ENCODE data around the gene UBE2O.

UBE2O gene

DNA sequence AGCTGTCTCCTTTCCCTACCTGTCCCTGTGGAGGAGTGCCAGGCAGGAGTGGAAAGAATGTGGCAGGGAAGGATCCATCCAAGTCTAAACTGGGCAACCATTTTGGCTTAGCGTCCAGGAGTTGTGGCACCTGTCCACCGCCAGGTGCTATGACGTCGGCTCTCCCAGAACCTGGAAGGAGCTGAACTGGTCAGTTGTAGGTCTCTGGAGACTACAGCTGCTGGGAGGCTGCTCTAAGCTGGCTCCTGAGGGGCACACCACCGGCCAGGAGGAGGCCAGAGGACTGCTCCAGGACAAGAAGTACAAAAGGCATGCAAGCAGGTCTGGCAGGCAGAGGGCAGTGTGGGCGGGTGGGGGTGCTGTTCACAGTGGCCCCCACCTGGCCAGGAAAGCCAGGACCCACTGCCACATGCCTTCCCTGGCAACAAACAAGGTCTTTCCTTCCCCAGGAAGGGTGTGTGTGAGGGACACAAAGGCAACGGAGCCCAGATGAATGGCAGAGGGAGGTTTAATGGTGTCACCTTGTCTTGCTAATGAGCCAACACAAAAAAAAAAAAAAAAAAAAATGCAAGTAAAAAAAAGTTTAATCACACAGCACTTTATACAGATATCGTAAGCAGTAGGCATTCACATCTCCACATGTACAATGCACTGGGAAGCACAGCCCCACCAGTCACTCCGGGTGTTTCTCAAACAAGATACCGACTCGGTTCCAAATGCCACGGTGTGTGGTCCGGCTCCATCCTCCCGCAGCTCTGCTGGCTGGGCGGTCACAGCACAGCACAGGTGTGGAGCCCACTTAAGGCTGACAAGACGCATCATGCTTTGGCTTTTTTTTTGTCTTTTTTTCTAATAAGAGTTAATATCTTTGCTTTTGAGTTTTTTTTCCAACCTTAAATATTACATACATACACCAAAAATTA, 63.7 kb downstream of the UBE2O start:
- DNase-seq (ENCODE audit: low read depth), result no peak

DNA sequence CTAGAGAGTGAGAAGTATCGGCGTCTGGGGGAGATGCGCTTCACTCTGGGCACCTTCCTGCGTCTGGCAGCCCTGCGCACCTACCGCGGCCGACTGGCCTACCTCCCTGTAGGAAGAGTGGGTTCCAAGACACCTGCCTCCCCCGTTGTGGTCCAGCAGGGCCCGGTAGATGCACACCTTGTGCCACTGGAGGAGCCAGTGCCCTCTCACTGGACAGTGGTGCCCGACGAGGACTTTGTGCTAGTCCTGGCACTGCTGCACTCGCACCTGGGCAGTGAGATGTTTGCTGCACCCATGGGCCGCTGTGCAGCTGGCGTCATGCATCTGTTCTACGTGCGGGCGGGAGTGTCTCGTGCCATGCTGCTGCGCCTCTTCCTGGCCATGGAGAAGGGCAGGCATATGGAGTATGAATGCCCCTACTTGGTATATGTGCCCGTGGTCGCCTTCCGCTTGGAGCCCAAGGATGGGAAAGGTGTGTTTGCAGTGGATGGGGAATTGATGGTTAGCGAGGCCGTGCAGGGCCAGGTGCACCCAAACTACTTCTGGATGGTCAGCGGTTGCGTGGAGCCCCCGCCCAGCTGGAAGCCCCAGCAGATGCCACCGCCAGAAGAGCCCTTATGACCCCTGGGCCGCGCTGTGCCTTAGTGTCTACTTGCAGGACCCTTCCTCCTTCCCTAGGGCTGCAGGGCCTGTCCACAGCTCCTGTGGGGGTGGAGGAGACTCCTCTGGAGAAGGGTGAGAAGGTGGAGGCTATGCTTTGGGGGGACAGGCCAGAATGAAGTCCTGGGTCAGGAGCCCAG, 65.8 kb downstream of the UBE2O start:
- no peak for DNase-seq (ENCODE audit: low read depth)

DNA sequence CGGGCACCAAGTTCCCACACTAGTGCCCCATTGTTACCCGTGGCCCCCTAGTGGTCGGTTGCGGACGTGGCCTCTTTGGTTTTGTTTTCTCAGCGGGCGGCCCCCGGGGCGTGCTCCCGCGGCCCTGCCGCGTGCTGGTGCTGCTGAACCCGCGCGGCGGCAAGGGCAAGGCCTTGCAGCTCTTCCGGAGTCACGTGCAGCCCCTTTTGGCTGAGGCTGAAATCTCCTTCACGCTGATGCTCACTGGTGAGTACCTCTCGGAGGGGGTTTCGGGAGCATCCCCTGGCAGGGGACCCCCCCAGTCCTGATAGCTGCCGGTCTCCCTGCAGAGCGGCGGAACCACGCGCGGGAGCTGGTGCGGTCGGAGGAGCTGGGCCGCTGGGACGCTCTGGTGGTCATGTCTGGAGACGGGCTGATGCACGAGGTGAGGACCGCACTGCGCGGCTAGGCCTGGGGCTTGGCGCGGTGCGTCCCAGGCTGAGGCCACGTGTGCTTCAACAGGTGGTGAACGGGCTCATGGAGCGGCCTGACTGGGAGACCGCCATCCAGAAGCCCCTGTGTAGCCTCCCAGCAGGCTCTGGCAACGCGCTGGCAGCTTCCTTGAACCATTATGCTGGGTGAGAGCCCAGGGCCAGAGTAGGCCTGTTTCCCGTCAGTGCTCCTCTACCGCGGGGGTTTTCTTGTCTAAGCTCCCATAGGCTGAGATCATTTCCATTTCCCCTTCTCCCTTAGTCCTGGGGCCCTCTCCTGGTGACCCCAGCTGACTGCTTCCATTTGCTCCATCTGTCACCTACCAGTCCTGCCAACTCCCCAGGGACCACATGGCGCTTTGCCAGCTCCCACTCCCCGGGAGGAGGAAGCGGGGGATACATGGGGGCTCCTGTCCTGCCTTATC, 66.8 kb downstream of the UBE2O start:
- peak; percentile 76 for DNase-seq (ENCODE audit: low read depth)

DNA sequence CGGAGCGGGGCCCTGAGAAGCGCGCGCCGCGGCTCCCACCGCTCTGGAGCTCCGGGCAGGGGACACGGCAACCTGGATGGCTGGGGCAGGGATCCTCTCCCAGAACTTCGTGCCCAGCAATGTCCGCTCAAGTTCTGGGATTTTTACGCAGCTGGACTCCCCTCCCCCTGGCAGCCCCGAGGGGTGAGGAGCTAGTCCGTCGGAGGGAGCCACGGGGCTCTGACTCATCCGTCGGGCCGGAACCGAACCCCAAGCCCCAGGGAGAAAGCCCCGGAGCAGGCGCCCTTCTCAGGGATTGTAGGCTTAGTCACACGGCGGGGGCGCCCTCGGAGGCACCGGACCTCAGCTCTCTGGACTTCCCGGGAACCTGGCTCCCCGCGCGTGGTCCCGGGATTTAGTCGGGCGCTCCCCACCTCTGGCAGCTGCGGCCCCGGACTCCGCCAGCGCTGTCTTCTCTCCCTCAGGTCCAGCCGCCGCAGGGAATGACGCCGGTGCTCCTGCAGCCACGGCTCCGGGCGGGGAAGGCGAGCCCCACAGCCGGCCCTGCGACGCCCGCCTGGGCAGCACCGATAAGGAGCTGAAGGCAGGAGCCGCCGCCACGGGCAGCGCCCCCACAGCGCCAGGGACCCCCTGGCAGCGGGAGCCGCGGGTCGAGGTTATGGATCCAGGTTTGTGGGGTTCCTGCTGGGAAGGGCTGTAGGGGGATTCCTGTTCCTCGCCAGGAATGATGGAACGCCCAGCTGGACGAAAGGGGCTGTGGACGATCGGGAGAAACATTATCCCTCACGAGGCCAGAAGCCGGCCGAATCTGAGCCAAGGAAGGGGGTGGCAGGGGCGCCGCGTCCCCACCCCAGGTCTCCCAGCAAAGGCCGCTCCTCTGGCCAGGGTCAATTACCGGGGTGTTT, 67.7 kb downstream of the UBE2O start:
- peak; percentile 13 for DNase-seq (ENCODE audit: low read depth)

DNA sequence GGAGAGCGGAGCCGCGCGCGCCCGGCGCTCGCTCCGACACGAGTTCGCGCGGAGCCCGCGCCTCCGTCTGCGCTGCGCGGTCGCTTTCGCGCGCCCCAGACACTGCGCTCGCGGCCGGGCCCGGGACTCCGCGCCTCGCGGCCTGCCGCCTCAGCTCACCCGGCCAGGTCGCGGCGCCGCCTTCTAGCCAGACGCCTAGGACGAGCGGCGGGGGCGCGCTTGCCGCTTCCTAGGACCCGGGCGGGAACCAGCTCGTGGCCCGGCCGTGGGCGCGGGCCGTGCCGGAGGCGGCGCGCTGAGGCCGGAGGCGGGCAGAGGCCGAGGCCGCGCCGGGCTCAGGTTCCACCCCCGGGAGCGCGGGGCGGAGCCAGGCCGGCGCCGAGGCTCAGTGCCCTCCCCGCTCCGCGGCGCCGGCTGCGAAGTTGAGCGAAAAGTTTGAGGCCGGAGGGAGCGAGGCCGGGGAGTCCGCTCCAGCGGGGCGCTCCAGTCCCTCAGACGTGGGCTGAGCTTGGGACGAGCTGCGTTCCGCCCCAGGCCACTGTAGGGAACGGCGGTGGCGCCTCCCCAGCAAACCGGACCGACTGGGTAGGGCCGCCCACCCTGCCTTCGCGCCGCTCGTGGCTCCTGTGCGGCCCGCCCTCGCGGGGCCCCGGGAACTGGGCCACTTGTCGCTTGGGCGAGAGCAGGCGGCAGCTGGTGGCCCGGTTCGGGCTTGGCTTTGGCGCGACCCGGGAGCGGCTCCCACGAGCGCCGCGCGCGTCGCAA, 68.5 kb downstream of the UBE2O start, which contains the start of gene SPHK1:
Gene SPHK1 (plus strand): TSS at position 388 of the 765 bp plus-strand sequence. CDS start 1,036 bp downstream, outside the sequence.
- peak; percentile 60 for DNase-seq (ENCODE audit: low read depth)

DNA sequence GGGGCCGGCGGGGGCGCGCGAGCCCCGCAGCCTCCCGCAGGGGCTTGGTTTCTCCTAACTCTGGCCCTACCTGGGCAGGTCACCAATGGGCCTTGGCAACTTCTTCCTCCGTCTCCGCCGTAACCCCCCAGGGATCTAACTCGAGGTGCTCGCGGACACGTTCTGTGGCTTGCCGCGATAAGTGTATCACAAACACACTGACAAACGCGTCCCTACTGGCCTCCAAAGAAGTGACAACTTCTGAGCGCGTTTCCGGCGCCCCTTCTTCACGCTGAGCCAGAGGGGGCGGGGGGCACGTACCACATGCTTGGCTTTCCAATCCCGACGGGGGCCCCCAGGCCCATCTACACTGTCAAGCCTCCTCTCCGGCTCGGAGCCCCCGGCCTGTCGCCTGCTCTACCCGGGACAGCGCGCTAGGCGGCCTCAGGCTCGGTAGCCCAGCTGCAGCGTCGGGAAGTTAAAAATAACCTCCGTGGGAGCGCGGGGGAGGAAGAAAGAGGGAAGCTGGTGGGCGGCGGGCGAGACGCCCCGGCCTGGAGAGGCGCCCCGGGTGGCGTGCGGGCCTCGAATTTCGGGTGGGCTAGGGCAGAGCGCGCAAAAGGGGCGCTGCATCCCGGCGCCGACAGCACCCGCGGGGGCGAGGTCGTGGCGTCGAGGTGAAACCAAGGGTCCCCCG, 69.3 kb downstream of the UBE2O start:
- peak; percentile 33 for DNase-seq (ENCODE audit: low read depth)

DNA sequence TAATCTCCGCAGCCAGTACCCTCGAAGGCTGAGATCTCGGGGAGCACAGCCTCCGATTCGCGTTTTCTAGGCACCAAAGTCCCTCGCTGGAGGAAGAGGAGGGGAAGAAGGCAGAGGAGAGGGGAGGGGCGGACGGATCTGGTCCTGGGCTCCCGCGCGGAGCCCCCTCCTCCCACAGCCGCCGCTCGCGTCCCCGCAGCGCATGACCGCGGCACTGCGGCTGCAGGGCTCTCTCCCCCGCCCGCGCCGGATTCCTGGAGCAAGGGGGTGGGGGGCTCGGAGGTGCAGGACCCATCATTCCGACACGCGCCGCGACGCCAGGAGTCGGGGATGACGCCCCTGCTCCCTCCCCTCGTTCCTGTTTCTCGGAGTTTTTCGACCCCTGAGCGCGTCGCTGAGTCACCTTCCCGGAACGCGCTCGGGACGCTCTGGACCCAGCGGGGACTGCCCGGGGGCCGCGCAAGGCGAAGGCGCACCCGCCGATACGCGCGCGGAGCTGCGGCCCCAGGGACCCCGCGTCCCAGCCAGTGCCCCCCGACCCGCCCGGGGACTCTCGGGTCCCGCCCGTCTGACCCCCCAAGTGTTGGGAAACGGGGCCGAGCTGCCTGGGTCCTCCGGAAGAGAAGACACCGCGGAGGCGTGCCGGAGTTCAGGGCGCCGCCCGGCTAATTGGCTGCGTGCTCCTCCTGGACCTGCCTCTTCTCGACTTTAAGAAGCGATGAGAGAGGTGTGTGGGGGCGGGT, 70.0 kb downstream of the UBE2O start:
- peak; percentile 51 for DNase-seq (ENCODE audit: low read depth)

DNA sequence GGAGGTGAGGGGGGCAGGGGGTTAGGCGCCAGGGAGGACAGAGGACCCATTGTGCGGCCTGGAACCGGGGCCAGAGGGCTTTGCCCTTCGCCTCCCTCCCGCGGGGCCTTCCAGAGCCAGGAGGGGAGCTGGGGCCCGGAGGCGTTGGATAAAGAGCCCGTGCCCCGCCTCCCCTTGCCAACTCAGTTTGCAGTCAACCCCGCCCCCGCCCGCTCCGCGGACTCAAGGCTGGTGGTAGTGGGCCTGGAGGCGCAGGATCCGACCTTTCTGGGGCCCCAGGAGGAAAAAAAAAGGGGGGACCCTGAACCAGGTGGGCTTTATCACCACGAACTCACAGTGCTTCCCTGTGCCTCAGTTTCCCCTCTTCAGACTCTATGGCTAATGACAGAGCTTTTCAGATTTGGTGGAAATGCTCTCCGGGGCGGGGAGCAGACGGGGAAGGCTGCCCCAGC, 70.6 kb downstream of the UBE2O start:
- no peak for DNase-seq (ENCODE audit: low read depth)

DNA sequence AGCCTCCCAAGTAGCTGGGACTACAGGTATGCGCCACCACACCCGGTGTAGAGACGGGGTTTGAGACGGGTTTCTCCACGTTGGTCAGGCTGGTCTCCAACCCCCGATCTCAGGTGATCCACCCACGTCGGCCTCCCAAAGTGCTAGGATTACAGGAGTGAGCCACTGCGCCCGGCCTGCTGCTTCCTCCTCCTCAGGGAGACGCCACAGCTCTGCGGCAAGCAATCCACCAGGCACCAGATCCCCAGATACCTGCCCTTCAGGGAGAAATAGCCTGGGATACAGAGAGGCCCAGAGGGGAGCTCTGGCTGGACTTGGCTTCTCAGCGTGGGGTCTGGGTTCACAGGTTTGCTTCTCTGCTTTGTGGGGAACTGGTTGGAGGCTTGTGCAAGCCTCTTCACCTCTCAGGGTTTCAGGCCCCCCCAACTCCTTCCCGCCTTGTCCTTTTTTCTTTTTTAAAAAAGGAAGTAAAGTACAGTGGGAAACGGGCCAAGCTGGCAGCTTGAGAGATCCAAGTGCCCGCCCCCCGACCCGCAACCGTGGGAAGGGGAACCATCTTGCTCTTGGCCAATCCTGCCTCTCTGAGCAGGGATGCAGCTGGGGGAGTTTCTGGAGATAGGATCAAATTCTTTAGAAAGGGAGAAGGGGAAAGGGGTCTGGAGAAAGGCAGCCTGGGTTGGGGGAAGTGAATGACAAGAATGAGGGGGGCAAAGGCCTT, 71.2 kb downstream of the UBE2O start:
- no peak for DNase-seq (ENCODE audit: low read depth)

DNA sequence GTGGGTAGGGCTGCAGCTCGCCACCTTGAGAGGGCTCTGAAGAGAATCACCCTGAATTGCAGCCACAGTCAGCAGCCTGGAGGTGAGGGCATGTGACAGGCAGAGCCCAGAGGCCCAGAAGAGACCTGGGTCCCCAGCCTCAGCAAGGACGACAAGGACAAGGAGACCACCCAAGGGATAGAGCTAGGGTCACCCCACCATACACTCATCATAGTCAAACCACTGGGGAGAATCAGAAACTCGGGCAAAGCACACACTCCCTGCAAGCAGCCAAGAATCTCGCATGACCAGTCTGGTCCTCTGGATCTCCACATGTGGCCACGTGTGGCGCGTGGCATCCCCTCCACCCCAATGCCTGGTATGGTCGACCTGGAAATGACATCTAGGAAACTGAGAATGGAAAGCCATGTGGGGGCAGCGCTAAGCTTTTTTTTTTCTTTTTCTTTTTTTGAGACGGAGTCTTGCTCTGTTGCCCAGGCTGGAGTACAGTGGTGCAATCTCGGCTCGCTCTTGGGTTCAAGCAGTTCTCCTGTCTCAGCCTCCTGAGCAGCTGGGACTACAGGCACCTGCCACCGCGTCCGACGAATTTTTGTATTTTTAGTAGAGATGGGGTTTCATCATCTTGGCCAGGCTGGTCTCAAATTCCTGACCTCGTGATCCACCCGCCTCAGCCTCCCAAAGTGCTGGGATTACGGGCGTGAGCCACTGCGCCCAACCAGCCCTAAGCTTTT, 73.1 kb downstream of the UBE2O start:
- DNase-seq (ENCODE audit: low read depth), result no peak

DNA sequence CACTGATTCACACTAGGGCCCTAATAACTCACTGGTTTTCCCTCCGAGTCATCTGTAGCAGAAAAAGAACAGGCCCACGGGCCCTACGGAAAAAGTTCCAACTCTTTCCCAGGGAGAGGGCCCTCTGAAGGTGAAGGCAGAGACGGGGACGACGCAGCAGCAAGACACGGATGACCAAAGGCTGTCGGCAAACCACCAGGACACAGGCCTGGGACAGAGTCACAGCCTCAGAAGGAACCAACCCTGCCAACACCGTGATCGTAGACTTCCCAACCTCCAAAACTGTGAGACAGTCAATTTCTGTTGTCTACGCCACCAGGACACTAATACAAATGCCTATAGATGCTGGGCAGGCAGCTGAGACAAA, 73.7 kb downstream of the UBE2O start:
- DNase-seq (ENCODE audit: low read depth), result no peak

DNA sequence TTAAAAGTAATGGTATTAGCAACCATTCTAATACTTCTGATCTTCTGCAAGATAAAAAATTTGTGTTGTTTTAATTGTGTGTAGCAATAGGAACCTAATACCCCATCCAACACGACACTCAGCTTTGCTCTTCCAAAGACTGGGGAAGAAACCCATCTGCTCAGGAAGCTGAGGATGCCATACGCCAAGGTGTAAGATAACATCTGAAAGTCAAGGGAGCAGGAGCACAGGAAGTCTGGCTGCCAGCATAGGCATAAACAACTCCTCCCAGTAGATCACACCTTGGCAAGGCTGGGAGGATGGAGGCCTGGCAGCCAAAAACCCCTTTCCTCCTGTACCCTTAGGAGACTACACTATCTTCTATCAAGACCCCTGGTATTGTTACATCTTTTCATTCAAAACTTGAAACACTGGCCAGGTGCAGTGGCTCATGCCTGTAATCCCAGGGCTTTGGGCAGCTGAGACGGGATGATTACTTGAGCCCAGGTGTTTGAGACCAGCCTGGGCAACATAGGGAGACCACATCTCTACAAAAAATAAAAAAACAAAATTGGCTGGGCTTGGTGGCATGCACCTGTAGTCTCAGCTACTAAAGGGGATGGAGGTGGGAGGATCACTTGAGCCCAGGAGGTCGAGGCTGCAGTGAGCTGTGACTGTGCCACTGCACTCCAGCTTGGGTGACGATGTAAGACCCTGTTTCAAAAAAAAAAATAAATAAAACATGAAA, 74.2 kb downstream of the UBE2O start:
- DNase-seq (ENCODE audit: low read depth), result no peak

DNA sequence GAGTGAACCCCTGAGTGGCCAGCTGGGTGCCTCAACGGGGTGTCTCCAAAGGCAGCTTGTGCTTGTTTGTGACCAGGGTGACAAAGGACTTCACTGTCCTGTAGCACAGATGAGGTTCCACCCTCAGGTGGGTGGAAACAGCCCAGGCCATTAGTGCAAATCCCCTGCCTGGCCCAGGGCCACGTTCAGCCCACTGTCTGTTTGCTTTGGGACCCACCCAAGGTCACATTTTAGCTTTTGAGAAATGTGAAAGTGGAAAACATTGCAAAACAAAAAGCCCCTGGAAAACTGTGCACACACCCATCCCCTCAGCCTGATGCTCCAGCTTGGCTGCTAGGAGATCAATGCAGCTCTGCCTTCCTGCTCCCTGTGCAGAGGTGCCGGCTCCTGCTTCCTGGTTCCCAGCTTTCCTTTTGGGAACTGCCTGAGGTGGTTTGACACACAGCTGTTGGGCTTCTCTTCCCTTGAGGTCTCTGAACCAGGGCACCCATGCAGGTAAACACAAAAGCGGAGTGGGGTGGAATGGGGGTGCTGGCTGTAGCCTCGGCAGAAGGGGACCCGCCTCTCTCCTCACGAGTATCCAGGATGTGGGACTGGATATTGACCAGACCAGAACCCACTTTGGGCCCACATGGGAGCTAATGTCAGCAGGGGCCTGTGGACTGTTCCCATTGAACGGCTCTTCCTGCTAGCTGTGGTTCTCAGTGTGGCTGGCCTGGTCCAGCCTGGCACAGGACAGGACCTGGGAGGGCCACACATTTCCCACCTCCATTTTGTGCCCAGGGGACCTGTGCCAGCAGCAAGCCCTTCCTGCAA, 76.4 kb downstream of the UBE2O start:
- DNase-seq (ENCODE audit: low read depth), result no peak

DNA sequence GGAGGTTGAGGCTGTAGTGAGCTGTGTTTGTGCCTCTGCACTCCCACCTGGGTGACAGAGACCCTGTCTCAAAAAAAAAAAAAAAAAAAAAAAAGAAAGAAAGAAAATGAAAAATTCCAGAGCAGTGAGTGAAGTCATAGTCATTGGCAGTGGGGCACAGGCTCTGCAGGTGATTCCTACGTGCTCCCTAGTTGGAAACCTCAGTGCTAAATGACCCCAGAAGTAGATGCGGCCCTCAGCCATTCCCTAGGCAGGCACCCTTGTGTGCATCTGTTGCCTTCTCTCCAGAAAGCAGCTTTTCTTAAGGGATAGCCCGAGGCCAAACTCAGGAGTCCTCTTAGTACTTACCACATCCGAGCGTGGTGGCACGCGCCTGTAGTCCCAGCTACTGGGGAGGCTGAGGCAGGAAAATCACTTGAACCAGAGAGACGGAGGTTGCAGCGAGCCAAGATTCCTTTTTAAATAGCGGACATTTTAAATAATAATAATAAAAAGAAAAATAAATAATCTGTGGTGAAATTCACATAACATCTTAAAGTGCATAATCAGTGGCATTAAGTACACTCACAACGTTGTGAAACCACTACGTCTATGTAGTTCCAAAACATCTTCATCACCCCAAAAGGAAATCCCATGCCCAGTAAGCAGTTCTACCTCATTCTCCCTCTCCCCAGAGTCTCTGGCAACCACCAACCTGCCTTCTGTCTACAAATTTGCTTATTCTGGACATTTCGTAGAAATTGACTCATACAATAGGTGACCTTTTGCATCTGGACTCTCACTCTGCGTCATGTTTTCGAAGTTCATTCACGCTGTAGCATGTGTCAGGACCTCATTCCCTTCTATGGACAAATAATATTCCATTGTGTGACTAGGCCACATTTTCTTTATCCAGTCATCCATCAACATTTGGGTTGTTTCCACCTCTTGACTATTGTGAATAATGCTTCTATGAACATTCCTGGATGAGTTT, 81.0 kb downstream of the UBE2O start:
- DNase-seq (ENCODE audit: low read depth), result no peak
